HepG2 (cell line): Measurements from ENCODE around the gene HID1. TPM values are rescaled to one million over a fixed set of nuclear protein-coding genes. Genes with fewer than 3 reads are reported as not detected.

Source experiments
- ATF4 ChIP-seq, 2 experiments: fragments of 450-650 bp in 1 of 2; sonication (generic) in 1 of 2; formaldehyde crosslinking; IDR thresholded peaks; 2 replicates each; pipeline versions ENCODE4 v1.5.0 to v1.8.0; 2020 to 2022; ENCODE audit warnings: mild to moderate bottlenecking in 1 of 2, missing genetic modification reagents in 1 of 2
- CEBPG ChIP-seq: IDR thresholded peaks from 2 replicates; pipeline ENCODE4 v1.6.1; 2016
- ERF ChIP-seq: IDR thresholded peaks from 2 replicates; pipeline ENCODE4 v1.6.1; 2018; ENCODE audit warnings: missing biosample characterization, missing genetic modification reagents
- FOXM1 ChIP-seq: sonication (generic); formaldehyde crosslinking; IDR thresholded peaks from 2 replicates; pipeline ENCODE4 v1.5.0; 2020; ENCODE audit warnings: missing genetic modification reagents
- GLI4 ChIP-seq: sonication (generic); formaldehyde crosslinking; IDR thresholded peaks from 2 replicates; pipeline ENCODE4 v1.5.1; 2020; ENCODE audit warnings: missing genetic modification reagents, mild to moderate bottlenecking, moderate library complexity, borderline replicate concordance
- HDAC1 ChIP-seq: sonication (generic); formaldehyde crosslinking; IDR thresholded peaks from 2 replicates; pipeline ENCODE4 v1.5.1; 2020; ENCODE audit warnings: mild to moderate bottlenecking, missing genetic modification reagents
- HNRNPUL1 ChIP-seq: fragments of 200-400 bp; formaldehyde crosslinking; IDR thresholded peaks from 2 replicates; pipeline ENCODE4 v1.6.1; 2017; ENCODE audit warnings: low read depth, mild to moderate bottlenecking, low read length, moderate library complexity
- HOXD1 ChIP-seq: sonication (generic); formaldehyde crosslinking; IDR thresholded peaks from 2 replicates; pipeline ENCODE4 v1.5.0; 2020; ENCODE audit warnings: missing genetic modification reagents
- JUND ChIP-seq: sonication (generic); formaldehyde crosslinking; IDR thresholded peaks from 2 replicates; pipeline ENCODE4 v1.8.0; 2022; ENCODE audit warnings: mild to moderate bottlenecking, missing genetic modification reagents
- KMT2B ChIP-seq: IDR thresholded peaks from 2 replicates; pipeline ENCODE4 v1.6.1; 2016; ENCODE audit warnings: missing genetic modification reagents, missing compliant biosample characterization
- MAFF ChIP-seq: IDR thresholded peaks from 2 replicates; pipeline ENCODE4 v1.6.1; 2011; ENCODE audit warnings: low read depth, low read length, improper control_type of control experiment
- PCBP2 ChIP-seq: fragments of 200-400 bp; formaldehyde crosslinking; optimal IDR thresholded peaks from 2 replicates; pipeline ENCODE3; 2018; ENCODE audit warnings: low read length, low read depth; ENCODE audit not compliant: poor library complexity, severe bottlenecking
- PRPF4 ChIP-seq: fragments of 200-400 bp; formaldehyde crosslinking; IDR thresholded peaks from 2 replicates; pipeline ENCODE4 v1.6.1; 2016; ENCODE audit warnings: low read length, low read depth; ENCODE audit not compliant: poor library complexity, severe bottlenecking
- RXRB ChIP-seq: IDR thresholded peaks from 2 replicates; pipeline ENCODE4 v1.6.1; 2016; ENCODE audit warnings: borderline replicate concordance, missing genetic modification reagents, missing compliant biosample characterization
- SIX1 ChIP-seq: sonication (generic); formaldehyde crosslinking; IDR thresholded peaks from 2 replicates; pipeline ENCODE4 v1.4.0; 2020; ENCODE audit warnings: missing genetic modification reagents, borderline replicate concordance
- SMAD3 ChIP-seq: sonication (generic); formaldehyde crosslinking; IDR thresholded peaks from 2 replicates; pipeline ENCODE4 v1.4.0; 2020; ENCODE audit warnings: missing genetic modification reagents
- SRSF9 ChIP-seq: fragments of 200-400 bp; formaldehyde crosslinking; IDR thresholded peaks from 2 replicates; pipeline ENCODE4 v1.6.1; 2018; ENCODE audit warnings: borderline replicate concordance, mild to moderate bottlenecking, low read depth, low read length; ENCODE audit not compliant: insufficient read depth, poor library complexity, severe bottlenecking
- YEATS2 ChIP-seq: sonication (generic); formaldehyde crosslinking; IDR thresholded peaks from 2 replicates; pipeline ENCODE4 v1.4.0; 2020; ENCODE audit warnings: missing genetic modification reagents, borderline replicate concordance
- ZNF446 ChIP-seq: sonication (generic); formaldehyde crosslinking; IDR thresholded peaks from 2 replicates; pipeline ENCODE4 v1.5.0; 2020; ENCODE audit warnings: mild to moderate bottlenecking, missing genetic modification reagents
- ZNF572 ChIP-seq: sonication (generic); formaldehyde crosslinking; IDR thresholded peaks from 2 replicates; pipeline ENCODE4 v1.5.1; 2020; ENCODE audit warnings: mild to moderate bottlenecking, missing genetic modification reagents
- ZNF660 ChIP-seq: sonication (generic); formaldehyde crosslinking; IDR thresholded peaks from 2 replicates; pipeline ENCODE4 v1.5.1; 2020; ENCODE audit warnings: mild to moderate bottlenecking, low read depth, missing genetic modification reagents, borderline replicate concordance
- ZNF747 ChIP-seq: sonication (generic); formaldehyde crosslinking; IDR thresholded peaks from 2 replicates; pipeline ENCODE4 v1.8.1; 2023; ENCODE audit warnings: missing genetic modification reagents, mild to moderate bottlenecking, borderline replicate concordance
- ZNF891 ChIP-seq: sonication (generic); formaldehyde crosslinking; IDR thresholded peaks from 2 replicates; pipeline ENCODE4 v1.5.0; 2020; ENCODE audit warnings: mild to moderate bottlenecking, missing genetic modification reagents
- polyA plus RNA-seq, 8 experiments: library from polyadenylated mRNA; depleted of rRNA in 3 of 8; stranded (reverse) in 7 of 8; unstranded in 1 of 8; fragments of >200 nt; fragmentation: Illumina TruSeq in 4 of 8; extraction: Trizol in 4 of 8; gene quantifications; 2 replicates each; pipeline versions ENCODE4 v1.2.1 to v1.2.3, GENCODE V29; 2011 to 2016; ENCODE audit warnings: low read depth in 4 of 8, missing spikeins in 1 of 8, mixed read lengths in 1 of 8; ENCODE audit not compliant: insufficient read depth in 1 of 8
- total RNA-seq, 5 experiments: library from RNA; depleted of rRNA; stranded (reverse); fragments of >200 nt; fragmentation: Illumina TruSeq; extraction: Trizol; gene quantifications; 2 replicates each; pipeline ENCODE4 v1.2.3, GENCODE V29; 2016; ENCODE audit warnings: low read depth in 1 of 5
- TF ChIP-seq, protein P1 (sequence below): sonication (generic); formaldehyde crosslinking; IDR thresholded peaks from 2 replicates; pipeline ENCODE4 v1.4.0; 2020; ENCODE audit warnings: missing genetic modification reagents, borderline replicate concordance
- TF ChIP-seq, protein P2 (sequence below): sonication (generic); formaldehyde crosslinking; IDR thresholded peaks from 2 replicates; pipeline ENCODE4 v1.4.0; 2020; ENCODE audit warnings: mild to moderate bottlenecking, missing genetic modification reagents

Gene HID1
- total and polyA plus RNA-seq, 2 of the 13 experiments (the other 11 are each of a cell fraction or from before 2014, with no cell fraction given): 2.1 to 10.6 TPM

GRCh38 chr17:74981979-74982662 is 9.6 kb upstream of the HID1 start (continued):
- TF ChIP-seq JUND (0 out of 2 replicates have a peak, but pooled peaks have one; percentile 60), HOXD1 (CRISPR knock-in tag) (peak; percentile 87; the same call in 1 of the 2 replicates), KMT2B (peak; percentile 64; the same call in 1 of the 2 replicates), YEATS2 (peak; percentile 73; the same call in 1 of the 2 replicates), HNRNPUL1 (no peak), CEBPG (0 out of 2 replicates have a peak, but pooled peaks have one; percentile 9), SRSF9 (no peak), ERF (CRISPR knock-in tag) (peak; percentile 85), MAFF (no peak), HDAC1 (CRISPR knock-in tag) (peak; percentile 92), ZNF747 (peak; percentile 40; the same call in 1 of the 2 replicates), ATF4 (CRISPR knock-in tag; IDR thresholded peaks at IDR 0.05) (peak in 1 of 2 experiments; percentile 22; a peak in 2 of 4 replicates), ZNF891 (peak; percentile 66; the same call in 1 of the 2 replicates), RXRB (CRISPR knock-in tag) (peak; percentile 71), ZNF660 (CRISPR knock-in tag) (no peak), SIX1 (CRISPR knock-in tag) (no peak), FOXM1 (no peak), PRPF4 (no peak), SMAD3 (CRISPR knock-in tag) (no peak), PCBP2 (no peak), ZNF572 (CRISPR knock-in tag) (0 out of 2 replicates have a peak, but pooled peaks have one; percentile 13), GLI4 (CRISPR knock-in tag) (no peak), ZNF446 (peak; percentile 65; the same call in 1 of the 2 replicates)
- TF ChIP-seq, protein P1, sequence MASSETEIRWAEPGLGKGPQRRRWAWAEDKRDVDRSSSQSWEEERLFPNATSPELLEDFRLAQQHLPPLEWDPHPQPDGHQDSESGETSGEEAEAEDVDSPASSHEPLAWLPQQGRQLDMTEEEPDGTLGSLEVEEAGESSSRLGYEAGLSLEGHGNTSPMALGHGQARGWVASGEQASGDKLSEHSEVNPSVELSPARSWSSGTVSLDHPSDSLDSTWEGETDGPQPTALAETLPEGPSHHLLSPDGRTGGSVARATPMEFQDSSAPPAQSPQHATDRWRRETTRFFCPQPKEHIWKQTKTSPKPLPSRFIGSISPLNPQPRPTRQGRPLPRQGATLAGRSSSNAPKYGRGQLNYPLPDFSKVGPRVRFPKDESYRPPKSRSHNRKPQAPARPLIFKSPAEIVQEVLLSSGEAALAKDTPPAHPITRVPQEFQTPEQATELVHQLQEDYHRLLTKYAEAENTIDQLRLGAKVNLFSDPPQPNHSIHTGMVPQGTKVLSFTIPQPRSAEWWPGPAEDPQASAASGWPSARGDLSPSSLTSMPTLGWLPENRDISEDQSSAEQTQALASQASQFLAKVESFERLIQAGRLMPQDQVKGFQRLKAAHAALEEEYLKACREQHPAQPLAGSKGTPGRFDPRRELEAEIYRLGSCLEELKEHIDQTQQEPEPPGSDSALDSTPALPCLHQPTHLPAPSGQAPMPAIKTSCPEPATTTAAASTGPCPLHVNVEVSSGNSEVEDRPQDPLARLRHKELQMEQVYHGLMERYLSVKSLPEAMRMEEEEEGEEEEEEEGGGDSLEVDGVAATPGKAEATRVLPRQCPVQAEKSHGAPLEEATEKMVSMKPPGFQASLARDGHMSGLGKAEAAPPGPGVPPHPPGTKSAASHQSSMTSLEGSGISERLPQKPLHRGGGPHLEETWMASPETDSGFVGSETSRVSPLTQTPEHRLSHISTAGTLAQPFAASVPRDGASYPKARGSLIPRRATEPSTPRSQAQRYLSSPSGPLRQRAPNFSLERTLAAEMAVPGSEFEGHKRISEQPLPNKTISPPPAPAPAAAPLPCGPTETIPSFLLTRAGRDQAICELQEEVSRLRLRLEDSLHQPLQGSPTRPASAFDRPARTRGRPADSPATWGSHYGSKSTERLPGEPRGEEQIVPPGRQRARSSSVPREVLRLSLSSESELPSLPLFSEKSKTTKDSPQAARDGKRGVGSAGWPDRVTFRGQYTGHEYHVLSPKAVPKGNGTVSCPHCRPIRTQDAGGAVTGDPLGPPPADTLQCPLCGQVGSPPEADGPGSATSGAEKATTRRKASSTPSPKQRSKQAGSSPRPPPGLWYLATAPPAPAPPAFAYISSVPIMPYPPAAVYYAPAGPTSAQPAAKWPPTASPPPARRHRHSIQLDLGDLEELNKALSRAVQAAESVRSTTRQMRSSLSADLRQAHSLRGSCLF: no peak
- TF ChIP-seq, protein P2, sequence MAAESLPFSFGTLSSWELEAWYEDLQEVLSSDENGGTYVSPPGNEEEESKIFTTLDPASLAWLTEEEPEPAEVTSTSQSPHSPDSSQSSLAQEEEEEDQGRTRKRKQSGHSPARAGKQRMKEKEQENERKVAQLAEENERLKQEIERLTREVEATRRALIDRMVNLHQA (CRISPR knock-in tag): no peak
